Measurements from ENCODE around the gene ASB2.

Gene ASB2

GRCh38 chr14:93945070-93945399 lies 31.3 kb downstream of the ASB2 start:
- DNase-seq = no peak
- H3K36me3 ChIP-seq = no peaks in the 10 kb centered on the region
- H3K27ac ChIP-seq = no peak overlapping the region
- TF ChIP-seq CTCF (IDR thresholded peaks at IDR 0.05; ENCODE audit: low read depth, low read length) = no peak
- no peak overlapping the region for H3K4me3 ChIP-seq (ENCODE audit: low read depth, low read length)
- H3K27me3 ChIP-seq (ENCODE audit: insufficient read depth, low read depth, severe bottlenecking) = peaks cover under 1% of the 10 kb centered on the region
- no peaks in the 10 kb centered on the region for H3K9me3 ChIP-seq (ENCODE audit: severe bottlenecking)

GRCh38 chr14:93944348-93945069 lies 31.9 kb downstream of the ASB2 start:
- H3K9me3 ChIP-seq (ENCODE audit: severe bottlenecking) = no peaks in the 10 kb centered on the region
- DNase-seq = no peak
- H3K27me3 ChIP-seq (ENCODE audit: insufficient read depth, low read depth, severe bottlenecking) = no peaks in the 10 kb centered on the region
- H3K36me3 ChIP-seq = no peaks in the 10 kb centered on the region
- H3K27ac ChIP-seq = no peak overlapping the region
- no peak for TF ChIP-seq CTCF (IDR thresholded peaks at IDR 0.05; ENCODE audit: low read depth, low read length)
- H3K4me3 ChIP-seq (ENCODE audit: low read depth, low read length) = no peak overlapping the region

- TF ChIP-seq CTCF (IDR thresholded peaks at IDR 0.05; ENCODE audit: low read depth, low read length) = no peak
- H3K4me3 ChIP-seq (ENCODE audit: low read depth, low read length) = no peak overlapping the region
- DNase-seq = no peak
- no peak overlapping the region for H3K27ac ChIP-seq
- H3K36me3 ChIP-seq = no peaks in the 10 kb centered on the region
- H3K27me3 ChIP-seq (ENCODE audit: insufficient read depth, low read depth, severe bottlenecking) = no peaks in the 10 kb centered on the region
- no peaks in the 10 kb centered on the region for H3K9me3 ChIP-seq (ENCODE audit: severe bottlenecking)
Observed at GRCh38 chr14:93943930-93944329, 32.4 kb downstream of the ASB2 start.

GRCh38 chr14:93943052-93943451 lies 33.3 kb downstream of the ASB2 start:
- H3K9me3 ChIP-seq (ENCODE audit: severe bottlenecking) = no peaks in the 10 kb centered on the region
- no peak for DNase-seq
- no peak for TF ChIP-seq CTCF (IDR thresholded peaks at IDR 0.05; ENCODE audit: low read depth, low read length)
- H3K27me3 ChIP-seq (ENCODE audit: insufficient read depth, low read depth, severe bottlenecking) = no peaks in the 10 kb centered on the region
- no peak overlapping the region for H3K27ac ChIP-seq
- H3K4me3 ChIP-seq (ENCODE audit: low read depth, low read length) = no peak overlapping the region
- no peaks in the 10 kb centered on the region for H3K36me3 ChIP-seq

- Histone ChIP-seq H3K27me3 (ENCODE audit: insufficient read depth, low read depth, severe bottlenecking) (no peaks in the 10 kb centered on the region), H3K4me3 (ENCODE audit: low read depth, low read length) (no peak overlapping the region), H3K27ac (no peak overlapping the region), H3K9me3 (ENCODE audit: severe bottlenecking) (no peaks in the 10 kb centered on the region), H3K36me3 (no peaks in the 10 kb centered on the region)
- no peak for DNase-seq
- no peak for TF ChIP-seq CTCF (IDR thresholded peaks at IDR 0.05; ENCODE audit: low read depth, low read length)
Observed at GRCh38 chr14:93941293-93941910, 35.0 kb downstream of the ASB2 start.

- H3K9me3 ChIP-seq (ENCODE audit: severe bottlenecking) = no peaks in the 10 kb centered on the region
- H3K27ac ChIP-seq = no peak overlapping the region
- no peak for DNase-seq
- no peaks in the 10 kb centered on the region for H3K36me3 ChIP-seq
- no peaks in the 10 kb centered on the region for H3K27me3 ChIP-seq (ENCODE audit: insufficient read depth, low read depth, severe bottlenecking)
- TF ChIP-seq CTCF (IDR thresholded peaks at IDR 0.05; ENCODE audit: low read depth, low read length) = no peak
- H3K4me3 ChIP-seq (ENCODE audit: low read depth, low read length) = no peak overlapping the region
Observed at GRCh38 chr14:93940437-93940836, 35.9 kb downstream of the ASB2 start.
